GM19025 (cell line): ENCODE data around the gene DHX57.
"Not testable (repeated sequence)": the region's sequence is repeated elsewhere in the genome, so short reads cannot be mapped to it uniquely, and the experiment has no call there.

Source experiments
- ATAC-seq: cut with Tn5 transposase; IDR thresholded peaks from one replicate; pipeline ENCODE4 v1.9.1; 2021; ENCODE audit warnings: mild to moderate bottlenecking, low read depth, moderate library complexity; ENCODE audit not compliant: unreplicated experiment

DHX57 gene

GRCh38 chr2:38806733-38807059 is 69.0 kb downstream of the DHX57 start:
- ATAC-seq = no peak

GRCh38 chr2:38806015-38806732 is 69.6 kb downstream of the DHX57 start:
- ATAC-seq = no peak

GRCh38 chr2:38797953-38798352 is 77.8 kb downstream of the DHX57 start:
- no peak for ATAC-seq

- no peak for ATAC-seq
Observed at GRCh38 chr2:38797250-38797676, 78.5 kb downstream of the DHX57 start.

GRCh38 chr2:38795016-38795415 is 80.7 kb downstream of the DHX57 start:
- not testable (repeated sequence) for ATAC-seq

GRCh38 chr2:38794235-38794946 is 81.3 kb downstream of the DHX57 start:
- ATAC-seq = no peak

GRCh38 chr2:38793511-38793910 is 82.2 kb downstream of the DHX57 start:
- ATAC-seq = no peak

GRCh38 chr2:38792751-38793150 is 83.0 kb downstream of the DHX57 start:
- no peak for ATAC-seq

GRCh38 chr2:38792321-38792720 is 83.4 kb downstream of the DHX57 start:
- ATAC-seq = not testable (repeated sequence)

GRCh38 chr2:38791744-38792143 is 84.0 kb downstream of the DHX57 start:
- ATAC-seq = no peak

GRCh38 chr2:38789691-38790090 is 86.0 kb downstream of the DHX57 start:
- no peak for ATAC-seq

GRCh38 chr2:38788306-38788705 is 87.4 kb downstream of the DHX57 start:
- no peak for ATAC-seq

GRCh38 chr2:38783586-38783985 is 92.1 kb downstream of the DHX57 start:
- no peak for ATAC-seq

- ATAC-seq = no peak
Observed at GRCh38 chr2:38778687-38779082, 97.0 kb downstream of the DHX57 start.

GRCh38 chr2:38776531-38776930 is 99.2 kb downstream of the DHX57 start:
- ATAC-seq = no peak

GRCh38 chr2:38775921-38776225 is 99.9 kb downstream of the DHX57 start:
- ATAC-seq = no peak

GRCh38 chr2:38775097-38775920 is 100.4 kb downstream of the DHX57 start:
- no peak for ATAC-seq

- no peak for ATAC-seq
Observed at GRCh38 chr2:38771632-38772031, 104.1 kb downstream of the DHX57 start.

- no peak for ATAC-seq
Observed at GRCh38 chr2:38765551-38765950, 110.2 kb downstream of the DHX57 start.

GRCh38 chr2:38765149-38765548 is 110.6 kb downstream of the DHX57 start:
- no peak for ATAC-seq

- ATAC-seq = no peak
Observed at GRCh38 chr2:38763728-38764127, 112.0 kb downstream of the DHX57 start.

GRCh38 chr2:38763228-38763627 is 112.5 kb downstream of the DHX57 start:
- no peak for ATAC-seq
